Ovary (tissue), 3 donors: ENCODE data around the gene ESRP2.

Source experiments
- EP300 ChIP-seq: sonication (generic); formaldehyde crosslinking; IDR thresholded peaks from one replicate; pipeline ENCODE4 v1.6.1; 2017; ENCODE audit warnings: antibody characterized with exemption
- TF ChIP-seq, protein P1 (sequence below), 3 donors: fragments of 450-650 bp in 2 of 3; fragments of 200-600 bp in 1 of 3; IDR thresholded peaks; one replicate each; pipeline versions ENCODE4 v1.5.1 to v1.8.0; 2016 to 2022; ENCODE audit warnings: antibody characterized with exemption in 3 of 3, mild to moderate bottlenecking in 1 of 3
- donor health status: DM: no; HTN: no; CAD: no.

DNA sequence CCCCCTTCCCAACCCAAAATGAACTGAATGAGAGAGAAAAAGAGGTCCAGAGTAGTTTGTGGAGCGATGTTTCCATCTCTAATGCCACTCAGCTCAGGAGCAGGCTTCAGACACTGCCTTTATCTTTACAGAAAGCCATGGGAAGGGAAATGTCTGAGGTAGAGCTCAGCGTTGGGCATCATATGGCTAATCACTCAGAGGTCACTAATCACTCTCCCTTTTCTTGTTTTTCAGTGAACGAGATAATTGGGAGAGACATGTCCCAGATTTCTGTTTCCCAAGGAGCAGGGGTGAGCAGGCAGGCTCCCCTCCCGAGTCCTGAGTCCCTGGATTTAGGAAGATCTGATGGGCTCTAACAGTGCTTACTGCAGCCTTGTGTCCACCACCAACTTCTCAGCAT is 9.8 kb downstream of the ESRP2 start:
- TF ChIP-seq, protein P1, sequence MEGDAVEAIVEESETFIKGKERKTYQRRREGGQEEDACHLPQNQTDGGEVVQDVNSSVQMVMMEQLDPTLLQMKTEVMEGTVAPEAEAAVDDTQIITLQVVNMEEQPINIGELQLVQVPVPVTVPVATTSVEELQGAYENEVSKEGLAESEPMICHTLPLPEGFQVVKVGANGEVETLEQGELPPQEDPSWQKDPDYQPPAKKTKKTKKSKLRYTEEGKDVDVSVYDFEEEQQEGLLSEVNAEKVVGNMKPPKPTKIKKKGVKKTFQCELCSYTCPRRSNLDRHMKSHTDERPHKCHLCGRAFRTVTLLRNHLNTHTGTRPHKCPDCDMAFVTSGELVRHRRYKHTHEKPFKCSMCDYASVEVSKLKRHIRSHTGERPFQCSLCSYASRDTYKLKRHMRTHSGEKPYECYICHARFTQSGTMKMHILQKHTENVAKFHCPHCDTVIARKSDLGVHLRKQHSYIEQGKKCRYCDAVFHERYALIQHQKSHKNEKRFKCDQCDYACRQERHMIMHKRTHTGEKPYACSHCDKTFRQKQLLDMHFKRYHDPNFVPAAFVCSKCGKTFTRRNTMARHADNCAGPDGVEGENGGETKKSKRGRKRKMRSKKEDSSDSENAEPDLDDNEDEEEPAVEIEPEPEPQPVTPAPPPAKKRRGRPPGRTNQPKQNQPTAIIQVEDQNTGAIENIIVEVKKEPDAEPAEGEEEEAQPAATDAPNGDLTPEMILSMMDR (IDR thresholded peaks at IDR 0.05) = no peak
- no peak for TF ChIP-seq EP300
